Measurements from ENCODE around the gene SCAF1. TPM values are rescaled to one million over a fixed set of nuclear protein-coding genes. Genes with fewer than 3 reads are reported as not detected.
"Not testable (repeated sequence)": the region's sequence is repeated elsewhere in the genome, so short reads cannot be mapped to it uniquely, and the experiment has no call there.

Gene SCAF1
- total RNA-seq, 6 donors from 2014 or later: 28.6 to 98.5 (median 71.0) TPM

GRCh38 chr19:49615861-49616260 is 26.1 kb upstream of the SCAF1 start:
- TF ChIP-seq CTCF (IDR thresholded peaks at IDR 0.05) (no peak), POLR2AphosphoS5 (IDR thresholded peaks at IDR 0.05) (no peak), POLR2A (IDR thresholded peaks at IDR 0.05) (no peak), EP300 (IDR thresholded peaks at IDR 0.05) (no peak)
- peaks cover 19 to 64% (median 52%) of the 10 kb centered on the region in 4 donors for H3K36me3 ChIP-seq
- WGBS, 2 donors: 94 to 96% methylated on average over 19 to 23 of the region's 23 CpGs

GRCh38 chr19:49616532-49616931 is 25.5 kb upstream of the SCAF1 start:
- Histone ChIP-seq H3K27ac (no peak overlapping the region), H3K4me3 (no peak overlapping the region), H3K27me3 (no peaks in the 10 kb centered on the region), H3K9me3 (no peaks in the 10 kb centered on the region), H3K4me1 (peaks cover 5 to 19% (median 15%) of the 10 kb centered on the region in 4 donors), H3K36me3 (peaks cover 20 to 64% (median 53%) of the 10 kb centered on the region in 4 donors)
- ATAC-seq (ENCODE audit: low FRiP score in 2 of 2): no peak
- WGBS, 2 donors: 95 to 96% methylated on average over 5 to 7 of the region's 7 CpGs
- no peak for TF ChIP-seq POLR2A (IDR thresholded peaks at IDR 0.05)
- TF ChIP-seq POLR2AphosphoS5 (IDR thresholded peaks at IDR 0.05): no peak
- TF ChIP-seq EP300 (IDR thresholded peaks at IDR 0.05): no peak
- TF ChIP-seq CTCF (IDR thresholded peaks at IDR 0.05): no peak
- no peak for DNase-seq

More at GRCh38 chr19:49615861-49616260, 26.1 kb upstream of the SCAF1 start:
- Histone ChIP-seq H3K27me3 (no peaks in the 10 kb centered on the region), H3K27ac (no peak overlapping the region), H3K9me3 (no peaks in the 10 kb centered on the region), H3K4me3 (no peak overlapping the region), H3K4me1 (peaks cover 5 to 19% (median 17%) of the 10 kb centered on the region in 4 donors)
- ATAC-seq (ENCODE audit: low FRiP score in 2 of 2) (no peak), DNase-seq (peak in 1 of 2 donors; percentile 60)

GRCh38 chr19:49616945-49617344 is 25.1 kb upstream of the SCAF1 start:
- Histone ChIP-seq H3K27ac (no peak overlapping the region), H3K4me3 (no peak overlapping the region), H3K4me1 (peaks cover 5 to 18% (median 14%) of the 10 kb centered on the region in 4 donors), H3K9me3 (no peaks in the 10 kb centered on the region), H3K27me3 (no peaks in the 10 kb centered on the region), H3K36me3 (peaks cover 24 to 69% (median 56%) of the 10 kb centered on the region in 4 donors)
- TF ChIP-seq POLR2A (IDR thresholded peaks at IDR 0.05) (no peak), CTCF (IDR thresholded peaks at IDR 0.05) (no peak), POLR2AphosphoS5 (IDR thresholded peaks at IDR 0.05) (no peak), EP300 (IDR thresholded peaks at IDR 0.05) (no peak)
- DNase-seq (no peak), ATAC-seq (ENCODE audit: low FRiP score in 2 of 2) (no peak)
- 94% methylated on average over 7 of the region's 7 CpGs for WGBS, 2 donors

GRCh38 chr19:49617860-49618259 is 24.1 kb upstream of the SCAF1 start:
- H3K27me3 ChIP-seq; H3K4me3 ChIP-seq; H3K27ac ChIP-seq; ATAC-seq (ENCODE audit: low FRiP score in 2 of 2); DNase-seq; H3K9me3 ChIP-seq: not testable (repeated sequence)
- Histone ChIP-seq H3K36me3 (peaks cover 25 to 71% (median 58%) of the 10 kb centered on the region in 4 donors), H3K4me1 (peaks cover 0 to 14% (median 6%) of the 10 kb centered on the region in 4 donors)
- 85 to 90% methylated on average over 13 of the region's 13 CpGs for WGBS, 2 donors

- WGBS, 2 donors: 87 to 89% methylated on average over 14 to 27 of the region's 27 CpGs
- peaks cover 0 to 6% (median 2%) of the 10 kb centered on the region in 4 donors for H3K4me1 ChIP-seq
- no peak overlapping the region for H3K4me3 ChIP-seq
- peaks cover 7 to 47% (median 34%) of the 10 kb centered on the region in 4 donors for H3K36me3 ChIP-seq
- no peaks in the 10 kb centered on the region for H3K27me3 ChIP-seq
- no peak for TF ChIP-seq EP300 (IDR thresholded peaks at IDR 0.05)
- TF ChIP-seq POLR2AphosphoS5 (IDR thresholded peaks at IDR 0.05): no peak
- TF ChIP-seq POLR2A (IDR thresholded peaks at IDR 0.05): no peak
- TF ChIP-seq CTCF (IDR thresholded peaks at IDR 0.05): no peak
- ATAC-seq (ENCODE audit: low FRiP score in 2 of 2) (peak; percentile 26 to 47), DNase-seq (peak in 1 of 2 donors; percentile 83)
- H3K9me3 ChIP-seq: no peaks in the 10 kb centered on the region
- peak overlapping the region in 1 of 4 donors; percentile 49 for H3K27ac ChIP-seq
Observed at GRCh38 chr19:49624967-49625910, 16.8 kb upstream of the SCAF1 start.

All from upper lobe of left lung (tissue), 6 donors.